PC-3 (cell line): Measurements from ENCODE around the gene BTBD19.
"Not testable (repeated sequence)": the region's sequence is repeated elsewhere in the genome, so short reads cannot be mapped to it uniquely, and the experiment has no call there.

Experiments
- EZH2 ChIP-seq: fragments of 300-600 bp; sonication (generic); IDR thresholded peaks from one replicate; pipeline ENCODE4 v1.6.1; 2017; ENCODE audit warnings: antibody characterized with exemption, mild to moderate bottlenecking, low read length; ENCODE audit not compliant: unreplicated experiment
- TF ChIP-seq, protein P1 (sequence below): fragments of 300-600 bp; sonication (generic); conservative IDR thresholded peaks from 2 replicates; pipeline ENCODE4 v1.5.1; 2017; ENCODE audit warnings: antibody characterized with exemption, low read depth, mild to moderate bottlenecking, low read length

DNA sequence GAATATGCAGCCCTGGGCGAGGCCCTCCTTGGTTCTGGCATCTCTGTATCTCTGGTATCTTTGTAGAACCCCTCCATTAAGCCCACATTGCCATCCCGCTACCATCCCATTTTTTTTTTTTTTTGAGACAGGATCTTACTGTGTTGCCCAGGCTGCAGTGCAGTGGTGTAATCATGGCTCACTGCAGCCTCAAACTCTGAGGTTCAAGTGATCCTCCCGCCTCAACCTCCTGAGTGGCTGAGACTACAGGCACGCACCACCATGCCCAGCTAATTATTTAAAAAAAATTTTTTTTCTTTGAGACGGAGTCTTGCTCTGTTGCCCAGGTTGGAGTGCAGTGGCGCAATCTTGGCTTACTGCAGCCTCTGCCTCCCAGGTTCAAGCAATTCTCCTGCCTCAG lies 16.1 kb downstream of the BTBD19 start:
- TF ChIP-seq, protein P1, sequence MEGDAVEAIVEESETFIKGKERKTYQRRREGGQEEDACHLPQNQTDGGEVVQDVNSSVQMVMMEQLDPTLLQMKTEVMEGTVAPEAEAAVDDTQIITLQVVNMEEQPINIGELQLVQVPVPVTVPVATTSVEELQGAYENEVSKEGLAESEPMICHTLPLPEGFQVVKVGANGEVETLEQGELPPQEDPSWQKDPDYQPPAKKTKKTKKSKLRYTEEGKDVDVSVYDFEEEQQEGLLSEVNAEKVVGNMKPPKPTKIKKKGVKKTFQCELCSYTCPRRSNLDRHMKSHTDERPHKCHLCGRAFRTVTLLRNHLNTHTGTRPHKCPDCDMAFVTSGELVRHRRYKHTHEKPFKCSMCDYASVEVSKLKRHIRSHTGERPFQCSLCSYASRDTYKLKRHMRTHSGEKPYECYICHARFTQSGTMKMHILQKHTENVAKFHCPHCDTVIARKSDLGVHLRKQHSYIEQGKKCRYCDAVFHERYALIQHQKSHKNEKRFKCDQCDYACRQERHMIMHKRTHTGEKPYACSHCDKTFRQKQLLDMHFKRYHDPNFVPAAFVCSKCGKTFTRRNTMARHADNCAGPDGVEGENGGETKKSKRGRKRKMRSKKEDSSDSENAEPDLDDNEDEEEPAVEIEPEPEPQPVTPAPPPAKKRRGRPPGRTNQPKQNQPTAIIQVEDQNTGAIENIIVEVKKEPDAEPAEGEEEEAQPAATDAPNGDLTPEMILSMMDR: not testable (repeated sequence)
- not testable (repeated sequence) for TF ChIP-seq EZH2
